Type B pancreatic cell (in vitro differentiated cells): ENCODE measurements around the gene LRRTM2. TPM values are rescaled to one million over a fixed set of nuclear protein-coding genes. Genes with fewer than 3 reads are reported as not detected.

Experiments
- DNase-seq: peaks from one replicate; pipeline ENCODE4 v3.0.0; 2021; ENCODE audit warnings: mixed read lengths; ENCODE audit not compliant: unreplicated experiment; ENCODE audit errors: extremely low spot score
- H3K27ac Mint-ChIP-seq: 2 replicates; pipeline ENCODE4 v1.8.0; 2021; ENCODE audit warnings: mild to moderate bottlenecking, mixed read lengths
- H3K27me3 Mint-ChIP-seq: 2 replicates; pipeline ENCODE4 v1.8.0; 2021; ENCODE audit warnings: mixed read lengths
- H3K36me3 Mint-ChIP-seq: 2 replicates; pipeline ENCODE4 v1.8.0; 2021; ENCODE audit warnings: mixed read lengths
- H3K4me1 Mint-ChIP-seq: one replicate; pipeline ENCODE4 v1.8.0; 2021; ENCODE audit warnings: mixed read lengths; ENCODE audit not compliant: unreplicated experiment
- H3K4me3 Mint-ChIP-seq: 2 replicates; pipeline ENCODE4 v1.8.0; 2021; ENCODE audit warnings: mild to moderate bottlenecking, mixed read lengths
- H3K9me3 Mint-ChIP-seq: 2 replicates; pipeline ENCODE4 v1.8.0; 2021; ENCODE audit warnings: mixed read lengths
- CTCF ChIP-seq: fragments of 200-600 bp; sonication (generic); conservative IDR thresholded peaks from 2 replicates; pipeline ENCODE4 v1.5.0; 2021; ENCODE audit warnings: antibody characterized with exemption, mild to moderate bottlenecking
- total RNA-seq: library from RNA; stranded (reverse); gene quantifications from 2 replicates; pipeline ENCODE4 v1.2.1, GENCODE V29; 2021; ENCODE audit warnings: low replicate concordance

Gene LRRTM2
- total RNA-seq, 1 donor from 2014 or later, result 4.6 TPM

GRCh38 chr5:138869038-138869437 lies 6.1 kb downstream of the LRRTM2 start:
- peak overlapping the region; percentile 69 for H3K27ac Mint-ChIP-seq
- H3K27me3 Mint-ChIP-seq, result no peaks in the 10 kb centered on the region
- H3K9me3 Mint-ChIP-seq, result peaks cover 8% of the 10 kb centered on the region
- DNase-seq, result no peak
- peak overlapping the region; percentile 12 for H3K4me3 Mint-ChIP-seq
- no peak for TF ChIP-seq CTCF
- H3K4me1 Mint-ChIP-seq, result peaks cover 72% of the 10 kb centered on the region
- peaks cover 23% of the 10 kb centered on the region for H3K36me3 Mint-ChIP-seq

GRCh38 chr5:138867011-138867410 lies 8.1 kb downstream of the LRRTM2 start:
- Mint-ChIP-seq H3K27me3 (no peaks in the 10 kb centered on the region), H3K27ac (peak overlapping the region; percentile 67), H3K4me1 (peaks cover 52% of the 10 kb centered on the region), H3K36me3 (peaks cover 35% of the 10 kb centered on the region), H3K4me3 (no peak overlapping the region), H3K9me3 (peaks cover 8% of the 10 kb centered on the region)
- TF ChIP-seq CTCF, result no peak
- no peak for DNase-seq

GRCh38 chr5:138853132-138853531 lies 22.0 kb downstream of the LRRTM2 start:
- TF ChIP-seq CTCF, result no peak
- DNase-seq, result no peak
- Mint-ChIP-seq H3K9me3 (no peaks in the 10 kb centered on the region), H3K4me3 (no peak overlapping the region), H3K27ac (peak overlapping the region; percentile 17), H3K27me3 (no peaks in the 10 kb centered on the region), H3K4me1 (peaks cover 43% of the 10 kb centered on the region), H3K36me3 (peaks cover 10% of the 10 kb centered on the region)

- Mint-ChIP-seq H3K4me1 (peaks cover 52% of the 10 kb centered on the region), H3K27ac (no peak overlapping the region)
Observed at GRCh38 chr5:138850865-138851435, 24.2 kb downstream of the LRRTM2 start.

GRCh38 chr5:138849882-138850281 lies 25.3 kb downstream of the LRRTM2 start:
- H3K4me1 Mint-ChIP-seq, result peaks cover 54% of the 10 kb centered on the region

More at GRCh38 chr5:138850865-138851435, 24.2 kb downstream of the LRRTM2 start:
- DNase-seq, result no peak
- Mint-ChIP-seq H3K27me3 (no peaks in the 10 kb centered on the region), H3K36me3 (peaks cover 10% of the 10 kb centered on the region), H3K9me3 (no peaks in the 10 kb centered on the region), H3K4me3 (no peak overlapping the region)
- TF ChIP-seq CTCF, result no peak

More at GRCh38 chr5:138849882-138850281, 25.3 kb downstream of the LRRTM2 start:
- DNase-seq, result no peak
- Mint-ChIP-seq H3K36me3 (peaks cover 18% of the 10 kb centered on the region), H3K4me3 (no peak overlapping the region), H3K9me3 (no peaks in the 10 kb centered on the region), H3K27ac (no peak overlapping the region), H3K27me3 (no peaks in the 10 kb centered on the region)
- TF ChIP-seq CTCF, result no peak
